ENCODE measurements around the gene SERPINB3. TPM values are rescaled to one million over a fixed set of nuclear protein-coding genes. Genes with fewer than 3 reads are reported as not detected.

The SERPINB3 gene
- total and polyA plus RNA-seq, 2 donors from 2014 or later = 0.37 TPM; not detected in 1

GRCh38 chr18:63702660-63703059 lies 41.0 kb upstream of the SERPINB3 start, which contains the start of gene SERPINB11:
SERPINB11 (plus strand) TSS chr18:63702960; CDS start chr18:63710194, 7,234 bp downstream.
- Histone ChIP-seq H3K4me1 (ENCODE audit: control insufficient read depth in 2 of 3, insufficient read depth in 2 of 3, low read depth in 1 of 3, low read length in 3 of 3) (no peaks in the 10 kb centered on the region), H3K4me3 (ENCODE audit: low read length in 3 of 3) (no peak within 1 kb of the TSS), H3K27me3 (ENCODE audit: control insufficient read depth, insufficient read depth, low read length) (no peaks in the 10 kb centered on the region), H3K36me3 (ENCODE audit: control insufficient read depth in 2 of 3, insufficient read depth in 3 of 3, low read length in 3 of 3) (no peaks in the 10 kb centered on the region), H3K9ac (ENCODE audit: low read length in 3 of 3) (no peak within 1 kb of the TSS), H3K9me3 (ENCODE audit: control insufficient read depth in 2 of 3, insufficient read depth in 1 of 3, low read length in 3 of 3) (no peaks in the 10 kb centered on the region), H3K27ac (ENCODE audit: low read depth in 2 of 2, low read length in 2 of 2) (no peak within 1 kb of the TSS)
- FAIRE-seq (no peak), DNase-seq (no peak)
- intact Hi-C loops (cut with DNase I) = no loop called here
- TF ChIP-seq, protein P1, sequence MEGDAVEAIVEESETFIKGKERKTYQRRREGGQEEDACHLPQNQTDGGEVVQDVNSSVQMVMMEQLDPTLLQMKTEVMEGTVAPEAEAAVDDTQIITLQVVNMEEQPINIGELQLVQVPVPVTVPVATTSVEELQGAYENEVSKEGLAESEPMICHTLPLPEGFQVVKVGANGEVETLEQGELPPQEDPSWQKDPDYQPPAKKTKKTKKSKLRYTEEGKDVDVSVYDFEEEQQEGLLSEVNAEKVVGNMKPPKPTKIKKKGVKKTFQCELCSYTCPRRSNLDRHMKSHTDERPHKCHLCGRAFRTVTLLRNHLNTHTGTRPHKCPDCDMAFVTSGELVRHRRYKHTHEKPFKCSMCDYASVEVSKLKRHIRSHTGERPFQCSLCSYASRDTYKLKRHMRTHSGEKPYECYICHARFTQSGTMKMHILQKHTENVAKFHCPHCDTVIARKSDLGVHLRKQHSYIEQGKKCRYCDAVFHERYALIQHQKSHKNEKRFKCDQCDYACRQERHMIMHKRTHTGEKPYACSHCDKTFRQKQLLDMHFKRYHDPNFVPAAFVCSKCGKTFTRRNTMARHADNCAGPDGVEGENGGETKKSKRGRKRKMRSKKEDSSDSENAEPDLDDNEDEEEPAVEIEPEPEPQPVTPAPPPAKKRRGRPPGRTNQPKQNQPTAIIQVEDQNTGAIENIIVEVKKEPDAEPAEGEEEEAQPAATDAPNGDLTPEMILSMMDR (IDR thresholded peaks at IDR 0.05; ENCODE audit: borderline replicate concordance, extremely low read depth, insufficient read depth) = no peak

- Histone ChIP-seq H3K27me3 (ENCODE audit: control insufficient read depth, insufficient read depth, low read length) (no peaks in the 10 kb centered on the region), H3K36me3 (ENCODE audit: control insufficient read depth in 2 of 3, insufficient read depth in 3 of 3, low read length in 3 of 3) (no peaks in the 10 kb centered on the region), H3K27ac (ENCODE audit: low read depth in 2 of 2, low read length in 2 of 2) (no peak overlapping the region), H3K4me3 (ENCODE audit: low read length in 3 of 3) (no peak overlapping the region), H3K4me1 (ENCODE audit: control insufficient read depth in 2 of 3, insufficient read depth in 2 of 3, low read depth in 1 of 3, low read length in 3 of 3) (no peaks in the 10 kb centered on the region), H3K9me3 (ENCODE audit: control insufficient read depth in 2 of 3, insufficient read depth in 1 of 3, low read length in 3 of 3) (no peaks in the 10 kb centered on the region), H3K9ac (ENCODE audit: low read length in 3 of 3) (no peak overlapping the region)
- DNase-seq = peak in 2 of 5 donors; percentile 19 to 32
- intact Hi-C loops (cut with DNase I) = no loop called here
- FAIRE-seq = no peak
- TF ChIP-seq, protein P1 (IDR thresholded peaks at IDR 0.05; ENCODE audit: borderline replicate concordance, extremely low read depth, insufficient read depth) = no peak
Measured at GRCh38 chr18:63701952-63702351, 40.3 kb upstream of the SERPINB3 start.

GRCh38 chr18:63700501-63700900 lies 38.8 kb upstream of the SERPINB3 start:
- FAIRE-seq = no peak
- intact Hi-C loops (cut with DNase I) = no loop called here
- no peaks in the 10 kb centered on the region for H3K9me3 ChIP-seq (ENCODE audit: control insufficient read depth in 2 of 3, insufficient read depth in 1 of 3, low read length in 3 of 3)

More at GRCh38 chr18:63700501-63700900, 38.8 kb upstream of the SERPINB3 start:
- TF ChIP-seq, protein P1 (IDR thresholded peaks at IDR 0.05; ENCODE audit: borderline replicate concordance, extremely low read depth, insufficient read depth) = no peak
- Histone ChIP-seq H3K9ac (ENCODE audit: low read length in 3 of 3) (no peak overlapping the region), H3K27ac (ENCODE audit: low read depth in 2 of 2, low read length in 2 of 2) (no peak overlapping the region), H3K36me3 (ENCODE audit: control insufficient read depth in 2 of 3, insufficient read depth in 3 of 3, low read length in 3 of 3) (no peaks in the 10 kb centered on the region), H3K27me3 (ENCODE audit: control insufficient read depth, insufficient read depth, low read length) (no peaks in the 10 kb centered on the region), H3K4me3 (ENCODE audit: low read length in 3 of 3) (no peak overlapping the region), H3K4me1 (ENCODE audit: control insufficient read depth in 2 of 3, insufficient read depth in 2 of 3, low read depth in 1 of 3, low read length in 3 of 3) (no peaks in the 10 kb centered on the region)
- DNase-seq = no peak
